22Rv1 (cell line): ENCODE results near the gene LRRC8D.

Experiments
- CTCF ChIP-seq: fragments of 450-650 bp; IDR thresholded peaks from 2 replicates; pipeline ENCODE4 v1.5.1; 2017; ENCODE audit warnings: mild to moderate bottlenecking
- ZFX ChIP-seq: fragments of 450-650 bp; IDR thresholded peaks from 2 replicates; pipeline ENCODE4 v1.6.1; 2017; ENCODE audit warnings: antibody characterized with exemption, borderline replicate concordance

- no peak for TF ChIP-seq CTCF
- TF ChIP-seq ZFX: no peak
Observed at GRCh38 chr1:89870998-89871397, 50.2 kb downstream of the LRRC8D start.
